CD4-positive, alpha-beta T cell (primary cell): Measurements from ENCODE around the gene PAPOLA. TPM values are rescaled to one million over a fixed set of nuclear protein-coding genes. Genes with fewer than 3 reads are reported as not detected.

Source experiments
- ATAC-seq: fragments of 200-7000 bp; cut with Tn5 transposase; one replicate; pipeline ENCODE4 v1.10.0; 2022; ENCODE audit warnings: mild to moderate bottlenecking; ENCODE audit not compliant: poor library complexity
- CTCF ChIA-PET: fragments of 350-600 bp; sonication (Branson Sonifier 250); formaldehyde crosslinking; loops from one replicate; lab custom pipeline; 2021; ENCODE audit warnings: antibody characterized with exemption, inconsistent platforms; lab: Charles Lee
- POLR2A ChIA-PET: fragments of 350-600 bp; sonication (Branson Sonifier 250); formaldehyde crosslinking; loops from one replicate; lab custom pipeline; 2021; ENCODE audit warnings: antibody characterized with exemption, inconsistent platforms; lab: Charles Lee
- DNase-seq, 14 experiments: peaks; one replicate each; pipeline ENCODE4 v3.0.0-alpha.2; 2013 to 2020; ENCODE audit warnings: mixed read lengths in 2 of 14
- H3K27ac ChIP-seq, 2 donors: one replicate each; pipeline versions ENCODE4 v1.5.1 to v1.7.0; 2013; ENCODE audit warnings: low read length in 2 of 2, low read depth in 1 of 2, mild to moderate bottlenecking in 1 of 2
- H3K27me3 ChIP-seq, 2 experiments: 1 replicate in 1 of 2; 2 replicates in 1 of 2; pipeline versions ENCODE4 v1.6.1 to v1.7.0; 2013; ENCODE audit warnings: low read length in 2 of 2, control low read depth in 1 of 2, mild to moderate bottlenecking in 1 of 2, moderate library complexity in 1 of 2; ENCODE audit not compliant: insufficient read depth in 2 of 2, control insufficient read depth in 1 of 2
- H3K36me3 ChIP-seq: one replicate; pipeline ENCODE4 v1.6.1; 2013; ENCODE audit warnings: low read length, control low read depth; ENCODE audit not compliant: insufficient read depth
- H3K4me1 ChIP-seq: one replicate; pipeline ENCODE4 v1.6.1; 2013; ENCODE audit warnings: low read length, control low read depth; ENCODE audit not compliant: insufficient read depth
- H3K4me3 ChIP-seq: one replicate; pipeline ENCODE4 v1.5.1; 2013; ENCODE audit warnings: mild to moderate bottlenecking, low read length, moderate library complexity
- H3K9me3 ChIP-seq, 2 experiments: 1 replicate in 1 of 2; 2 replicates in 1 of 2; pipeline versions ENCODE4 v1.6.1 to v1.7.0; 2013; ENCODE audit warnings: low read length in 2 of 2, mild to moderate bottlenecking in 2 of 2, control low read depth in 1 of 2, moderate library complexity in 1 of 2; ENCODE audit not compliant: control insufficient read depth in 1 of 2, insufficient read depth in 1 of 2
- H3K27ac Mint-ChIP-seq: one replicate; pipeline ENCODE4 v1.8.0; 2020; ENCODE audit warnings: mixed read lengths
- H3K27me3 Mint-ChIP-seq: one replicate; pipeline ENCODE4 v1.8.0; 2021; ENCODE audit warnings: mixed read lengths
- H3K36me3 Mint-ChIP-seq: one replicate; pipeline ENCODE4 v1.8.0; 2021; ENCODE audit warnings: low read depth, mixed read lengths
- H3K4me1 Mint-ChIP-seq: one replicate; pipeline ENCODE4 v1.8.0; 2021; ENCODE audit warnings: low read depth, mixed read lengths
- H3K4me3 Mint-ChIP-seq: one replicate; pipeline ENCODE4 v1.8.0; 2020; ENCODE audit warnings: mild to moderate bottlenecking, mixed read lengths
- H3K9me3 Mint-ChIP-seq: one replicate; pipeline ENCODE4 v1.8.0; 2020; ENCODE audit warnings: mixed read lengths
- CTCF ChIP-seq: fragments of 200-600 bp; IDR thresholded peaks from one replicate; pipeline ENCODE4 v1.8.0; 2022; ENCODE audit warnings: antibody characterized with exemption, mild to moderate bottlenecking
- intact Hi-C, 2 experiments: fragments of 100-400 bp; cut with DNase I in 1 of 2; cut with micrococcal nuclease in 1 of 2; formaldehyde crosslinking; loops; one replicate each; pipeline versions ENCODE4 v1.15.1 to v1.9.0; 2023 to 2025; cut with DNase I, micrococcal nuclease
- polyA plus RNA-seq, 2 donors: library from polyadenylated mRNA; unstranded; fragments of 120-200 nt; gene quantifications; one replicate each; pipeline ENCODE4 v1.2.1, GENCODE V29; 2013
- total RNA-seq, 174 experiments: library from RNA in 2 of 174; stranded (reverse) in 2 of 174; gene quantifications; one replicate each; pipeline ENCODE4 v1.2.3 and lab custom pipeline; 2021 to 2026

Gene PAPOLA
- 100 to 1,000 TPM; 140 to 148 TPM for total RNA-seq
- 149 TPM for polyA plus RNA-seq (2013, experiment 1 of 2)
- 139 TPM for polyA plus RNA-seq (2013, experiment 2 of 2)
- 152 to 411 (median 270) reads per million in 172 experiments for total RNA-seq (lab: John Stamatoyannopoulos, UW)

GRCh38 chr14:96501740-96502620 lies at the start of gene PAPOLA:
PAPOLA (plus strand) TSS chr14:96502382; CDS start chr14:96502593, 211 bp downstream.
- CTCF ChIA-PET = no interaction called here
- peaks cover 33% of the 10 kb centered on the region for H3K4me1 ChIP-seq
- Mint-ChIP-seq H3K27me3 (peaks cover 4% of the 10 kb centered on the region), H3K27ac (peak within 1 kb of the TSS; percentile 87), H3K9me3 (no peaks in the 10 kb centered on the region), H3K36me3 (peaks cover 43% of the 10 kb centered on the region), H3K4me1 (peaks cover 46% of the 10 kb centered on the region), H3K4me3 (peak within 1 kb of the TSS; percentile 97)
- H3K27ac ChIP-seq = peak within 1 kb of the TSS; percentile 93 to 96
- H3K4me3 ChIP-seq = peak within 1 kb of the TSS; percentile 80
- no peaks in the 10 kb centered on the region for H3K9me3 ChIP-seq
- intact Hi-C loops = loop anchor here (2.0 to 10.0 kb wide), 5 partner anchors 15 to 293 kb away; partner anchors contain the start of genes ATG2B (in 2 of the 2), GSKIP (in 2 of the 2) and AK7 (in 1 of the 2)
- no peaks in the 10 kb centered on the region for H3K27me3 ChIP-seq
- no peaks in the 10 kb centered on the region for H3K36me3 ChIP-seq
- peak; percentile 90 to 99 (median 94) for DNase-seq
- POLR2A ChIA-PET = no interaction called here
- ATAC-seq = peak; percentile 87
- peak; percentile 17 for TF ChIP-seq CTCF

GRCh38 chr14:96452684-96453083 lies 49.5 kb upstream of the PAPOLA start:
- POLR2A ChIA-PET = no interaction called here
- H3K9me3 Mint-ChIP-seq = no peaks in the 10 kb centered on the region
- DNase-seq (no peak), ATAC-seq (no peak)
- intact Hi-C loops = no loop called here
- no peak for TF ChIP-seq CTCF
- H3K27me3 Mint-ChIP-seq = peaks cover 4% of the 10 kb centered on the region
- H3K36me3 Mint-ChIP-seq = no peaks in the 10 kb centered on the region
- Histone ChIP-seq H3K27ac (no peak overlapping the region), H3K9me3 (no peaks in the 10 kb centered on the region), H3K27me3 (no peaks in the 10 kb centered on the region), H3K4me3 (no peak overlapping the region), H3K4me1 (no peaks in the 10 kb centered on the region), H3K36me3 (no peaks in the 10 kb centered on the region)
- H3K4me1 Mint-ChIP-seq = no peaks in the 10 kb centered on the region
- H3K4me3 Mint-ChIP-seq = no peak overlapping the region
- CTCF ChIA-PET = no interaction called here
- H3K27ac Mint-ChIP-seq = no peak overlapping the region

- POLR2A ChIA-PET = no interaction called here
- H3K27me3 Mint-ChIP-seq = peaks cover 14% of the 10 kb centered on the region
- CTCF ChIA-PET = no interaction called here
- Histone ChIP-seq H3K27ac (no peak overlapping the region), H3K9me3 (no peaks in the 10 kb centered on the region), H3K36me3 (no peaks in the 10 kb centered on the region), H3K4me3 (no peak overlapping the region), H3K27me3 (no peaks in the 10 kb centered on the region), H3K4me1 (no peaks in the 10 kb centered on the region)
- no peak overlapping the region for H3K4me3 Mint-ChIP-seq
- no peak overlapping the region for H3K27ac Mint-ChIP-seq
- TF ChIP-seq CTCF = no peak
- H3K4me1 Mint-ChIP-seq = no peaks in the 10 kb centered on the region
- H3K9me3 Mint-ChIP-seq = no peaks in the 10 kb centered on the region
- intact Hi-C loops = no loop called here
- H3K36me3 Mint-ChIP-seq = no peaks in the 10 kb centered on the region
- ATAC-seq (no peak), DNase-seq (no peak)
Measured at GRCh38 chr14:96455588-96455987, 46.6 kb upstream of the PAPOLA start.
